ENCODE measurements around the gene PNMA1. TPM values are rescaled to one million over a fixed set of nuclear protein-coding genes. Genes with fewer than 3 reads are reported as not detected.

The PNMA1 gene
- polyA plus RNA-seq, 1 experiment, result 21.5 TPM

- no peak for TF ChIP-seq CTCF (IDR thresholded peaks at IDR 0.05; ENCODE audit: low read depth, low read length)
- no peak overlapping the region for H3K4me3 ChIP-seq (ENCODE audit: low read depth, low read length)
- no peaks in the 10 kb centered on the region; the same call in 1 of the 2 replicates for H3K9me3 ChIP-seq (ENCODE audit: control insufficient read depth, insufficient read depth, low read length)
- DNase-seq (ENCODE audit: low read depth, low spot score), result no peak
- peak overlapping the region; percentile 21 for H3K27ac ChIP-seq (ENCODE audit: low read depth, low read length)
- H3K27me3 ChIP-seq (ENCODE audit: control insufficient read depth, insufficient read depth, low read length), result no peaks in the 10 kb centered on the region
- POLR2A ChIA-PET, result interaction anchor here (0.7 kb wide), 1 partner anchor 16 kb away, joined by 3 read pairs; no protein-coding TSS in a partner anchor
- CTCF ChIA-PET, result interaction anchor here (1.6 kb wide), 1 partner anchor 15 kb away, joined by 8 read pairs; no protein-coding TSS in a partner anchor
Measured at GRCh38 chr14:73743431-73743931, 29.3 kb upstream of the PNMA1 start.

GRCh38 chr14:73742520-73743238, 28.5 kb upstream of the PNMA1 start:
- H3K27me3 ChIP-seq (ENCODE audit: control insufficient read depth, insufficient read depth, low read length), result no peaks in the 10 kb centered on the region
- no peak overlapping the region for H3K4me3 ChIP-seq (ENCODE audit: low read depth, low read length)
- POLR2A ChIA-PET, result interaction anchor here (1.0 to 2.4 kb wide), 4 partner anchors 11 to 43 kb away, joined by 3 to 21 read pairs (median 6); a partner anchor contains a TSS
- no peaks in the 10 kb centered on the region; the same call in 1 of the 2 replicates for H3K9me3 ChIP-seq (ENCODE audit: control insufficient read depth, insufficient read depth, low read length)
- peak overlapping the region; percentile 80 for H3K27ac ChIP-seq (ENCODE audit: low read depth, low read length)
- CTCF ChIA-PET, result interaction anchor here (1.6 kb wide), 1 partner anchor 14 kb away, joined by 8 read pairs; no protein-coding TSS in a partner anchor
- no peak for TF ChIP-seq CTCF (IDR thresholded peaks at IDR 0.05; ENCODE audit: low read depth, low read length)
- no peak for DNase-seq (ENCODE audit: low read depth, low spot score)

- Histone ChIP-seq H3K27me3 (ENCODE audit: control insufficient read depth, insufficient read depth, low read length) (no peaks in the 10 kb centered on the region), H3K4me3 (ENCODE audit: low read depth, low read length) (peak overlapping the region; percentile 35), H3K9me3 (ENCODE audit: control insufficient read depth, insufficient read depth, low read length) (no peaks in the 10 kb centered on the region; the same call in 1 of the 2 replicates), H3K27ac (ENCODE audit: low read depth, low read length) (peak overlapping the region; percentile 80)
- ChIA-PET POLR2A (interaction anchor here (0.9 to 2.4 kb wide), 7 partner anchors 12 to 44 kb away, joined by 3 to 21 read pairs (median 4); a partner anchor contains a TSS), CTCF (interaction anchor here (1.5 to 1.6 kb wide), 2 partner anchors 13 to 14 kb away, joined by 8 to 10 read pairs; no protein-coding TSS in a partner anchor)
- TF ChIP-seq CTCF (IDR thresholded peaks at IDR 0.05; ENCODE audit: low read depth, low read length), result no peak
- no peak for DNase-seq (ENCODE audit: low read depth, low spot score)
Measured at GRCh38 chr14:73741876-73742519, 27.8 kb upstream of the PNMA1 start.

GRCh38 chr14:73741386-73741875, 27.2 kb upstream of the PNMA1 start:
- no peaks in the 10 kb centered on the region; the same call in 1 of the 2 replicates for H3K9me3 ChIP-seq (ENCODE audit: control insufficient read depth, insufficient read depth, low read length)
- ChIA-PET POLR2A (interaction anchor here (0.9 to 2.4 kb wide), 6 partner anchors 12 to 44 kb away, joined by 3 to 21 read pairs (median 5); a partner anchor contains a TSS), CTCF (interaction anchor here (1.5 kb wide), 1 partner anchor 13 kb away, joined by 10 read pairs; no protein-coding TSS in a partner anchor)
- H3K27ac ChIP-seq (ENCODE audit: low read depth, low read length), result peak overlapping the region; percentile 80
- TF ChIP-seq CTCF (IDR thresholded peaks at IDR 0.05; ENCODE audit: low read depth, low read length), result no peak
- no peaks in the 10 kb centered on the region for H3K27me3 ChIP-seq (ENCODE audit: control insufficient read depth, insufficient read depth, low read length)
- H3K4me3 ChIP-seq (ENCODE audit: low read depth, low read length), result peak overlapping the region; percentile 35
- DNase-seq (ENCODE audit: low read depth, low spot score), result no peak
